Liver (tissue), 9 donors: Measurements from ENCODE around the gene PRH2. TPM values are rescaled to one million over a fixed set of nuclear protein-coding genes. Genes with fewer than 3 reads are reported as not detected.

Experiments
- DNase-seq: peaks from one replicate; pipeline ENCODE4 v3.0.0-alpha.2; 2017; ENCODE audit warnings: low spot score
- H3K27ac ChIP-seq, 2 donors: one replicate each; pipeline ENCODE4 v1.7.0; 2013; ENCODE audit warnings: inconsistent platforms in 2 of 2, low read length in 2 of 2, control low read depth in 1 of 2, low read depth in 1 of 2, mild to moderate bottlenecking in 1 of 2
- H3K27me3 ChIP-seq, 4 donors: one replicate each; pipeline versions ENCODE4 v1.6.1 to v1.7.0; 2013; ENCODE audit warnings: low read length in 3 of 4, inconsistent platforms in 1 of 4, mild to moderate bottlenecking in 1 of 4, moderate library complexity in 1 of 4; ENCODE audit not compliant: control insufficient read depth in 4 of 4, insufficient read depth in 4 of 4
- H3K36me3 ChIP-seq, 4 donors: one replicate each; pipeline versions ENCODE4 v1.6.1 to v1.7.0; 2013; ENCODE audit warnings: low read length in 3 of 4, mild to moderate bottlenecking in 3 of 4, low read depth in 1 of 4, moderate library complexity in 1 of 4; ENCODE audit not compliant: control insufficient read depth in 4 of 4, insufficient read depth in 3 of 4
- H3K4me1 ChIP-seq, 4 donors: one replicate each; pipeline versions ENCODE4 v1.6.1 to v1.7.0; 2013; ENCODE audit warnings: low read length in 3 of 4, mild to moderate bottlenecking in 3 of 4, moderate library complexity in 1 of 4; ENCODE audit not compliant: control insufficient read depth in 4 of 4, insufficient read depth in 4 of 4
- H3K4me3 ChIP-seq, 3 donors: one replicate each; pipeline versions ENCODE4 v1.6.1 to v1.7.0; 2013; ENCODE audit warnings: low read length in 3 of 3, control low read depth in 1 of 3, low read depth in 1 of 3, mild to moderate bottlenecking in 1 of 3
- H3K9ac ChIP-seq, 2 donors: one replicate each; pipeline ENCODE4 v1.7.0; 2013; ENCODE audit warnings: low read length in 2 of 2, mild to moderate bottlenecking in 2 of 2, moderate library complexity in 2 of 2, control low read depth in 1 of 2, low read depth in 1 of 2
- H3K9me3 ChIP-seq, 4 donors: one replicate each; pipeline versions ENCODE4 v1.6.1 to v1.7.0; 2013; ENCODE audit warnings: low read length in 3 of 4; ENCODE audit not compliant: control insufficient read depth in 4 of 4
- EGR1 ChIP-seq, 2 donors: IDR thresholded peaks; 2 replicates each; pipeline ENCODE4 v1.6.1; 2016 to 2018; ENCODE audit warnings: antibody characterized with exemption in 2 of 2, low read depth in 2 of 2
- FOXA1 ChIP-seq: IDR thresholded peaks from 2 replicates; pipeline ENCODE4 v1.6.1; 2016; ENCODE audit warnings: antibody characterized with exemption
- FOXA2 ChIP-seq: IDR thresholded peaks from 2 replicates; pipeline ENCODE4 v1.6.1; 2016; ENCODE audit warnings: antibody characterized with exemption
- GABPA ChIP-seq, 2 donors: IDR thresholded peaks in 1 of 2; conservative IDR thresholded peaks in 1 of 2; 2 replicates each; pipeline ENCODE4 v1.6.1; 2016; ENCODE audit warnings: antibody characterized with exemption in 2 of 2, mild to moderate bottlenecking in 1 of 2, moderate library complexity in 1 of 2
- HNF4A ChIP-seq, 2 donors: conservative IDR thresholded peaks; 2 replicates each; pipeline ENCODE4 v1.6.1; 2016; ENCODE audit warnings: antibody characterized with exemption in 2 of 2, mild to moderate bottlenecking in 2 of 2
- HNF4G ChIP-seq: IDR thresholded peaks from 2 replicates; pipeline ENCODE4 v1.6.1; 2016; ENCODE audit warnings: antibody characterized with exemption
- JUND ChIP-seq, 2 donors: IDR thresholded peaks; 2 replicates each; pipeline ENCODE4 v1.6.1; 2016; ENCODE audit warnings: antibody characterized with exemption in 2 of 2
- MAX ChIP-seq: IDR thresholded peaks from 2 replicates; pipeline ENCODE4 v1.6.1; 2016; ENCODE audit warnings: antibody characterized with exemption
- NR2F2 ChIP-seq: IDR thresholded peaks from 2 replicates; pipeline ENCODE4 v1.6.1; 2016; ENCODE audit warnings: antibody characterized with exemption
- RAD21 ChIP-seq, 2 donors: IDR thresholded peaks; 2 replicates each; pipeline ENCODE4 v1.6.1; 2016; ENCODE audit warnings: antibody characterized with exemption in 2 of 2, mild to moderate bottlenecking in 2 of 2
- RXRA ChIP-seq, 2 donors: IDR thresholded peaks; 2 replicates each; pipeline ENCODE4 v1.6.1; 2017 to 2018; ENCODE audit warnings: antibody characterized with exemption in 2 of 2, mild to moderate bottlenecking in 1 of 2
- SP1 ChIP-seq: IDR thresholded peaks from 2 replicates; pipeline ENCODE4 v1.6.1; 2018; ENCODE audit warnings: antibody characterized with exemption, mild to moderate bottlenecking
- TAF1 ChIP-seq: conservative IDR thresholded peaks from 2 replicates; pipeline ENCODE4 v1.6.1; 2016; ENCODE audit warnings: antibody characterized with exemption, mild to moderate bottlenecking
- YY1 ChIP-seq: IDR thresholded peaks from 2 replicates; pipeline ENCODE4 v1.6.1; 2016; ENCODE audit warnings: antibody characterized with exemption, mild to moderate bottlenecking
- ZBTB33 ChIP-seq: IDR thresholded peaks from 2 replicates; pipeline ENCODE4 v1.6.1; 2016; ENCODE audit warnings: antibody characterized with exemption
- polyA plus RNA-seq, 2 donors: library from polyadenylated mRNA; stranded (reverse) in 1 of 2; unstranded in 1 of 2; fragments of 200-250 nt in 1 of 2; fragments of >200 nt in 1 of 2; fragmentation: Nextera tagmentation in 1 of 2; extraction: Ambion mirVana in 1 of 2; gene quantifications; one replicate each; pipeline versions ENCODE4 v1.2.1 to v1.2.3, GENCODE V29; 2013 to 2015
- total RNA-seq, 2 donors: library from RNA; depleted of rRNA; stranded (reverse); fragments of >200 nt; gene quantifications; one replicate each; pipeline ENCODE4 v1.2.3, GENCODE V29; 2014
- TF ChIP-seq, protein P1 (sequence below): IDR thresholded peaks from 2 replicates; pipeline ENCODE4 v1.6.1; 2016; ENCODE audit warnings: antibody characterized with exemption
- TF ChIP-seq, protein P2 (sequence below): IDR thresholded peaks from 2 replicates; pipeline ENCODE4 v1.6.1; 2016; ENCODE audit warnings: antibody characterized with exemption, mild to moderate bottlenecking
- donor health status: healthy.
- donor health status: healthy.
- donor health status: healthy.
- donor health status: healthy.
- donor health status: healthy.

PRH2 gene
- total and polyA plus RNA-seq, 4 donors, result 0.23 to 0.42 (median 0.40) TPM; not detected in 1

DNA sequence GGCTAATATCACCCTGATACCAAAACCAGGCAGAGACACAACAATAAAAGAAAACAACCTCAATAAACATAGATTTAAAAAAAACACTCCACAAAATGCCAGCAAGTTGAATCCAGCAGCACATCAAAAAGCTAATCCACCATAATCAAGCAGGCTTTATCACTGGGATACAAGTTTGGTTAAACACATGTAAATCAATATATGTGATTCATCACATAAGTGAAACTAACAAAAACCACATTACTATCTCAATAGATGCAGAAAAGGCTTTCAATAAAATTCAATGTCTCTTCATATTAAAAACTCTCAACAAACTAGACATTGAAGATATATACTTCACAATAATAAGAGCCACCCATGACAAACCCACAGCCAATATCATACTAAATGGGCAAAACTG is 27.0 kb downstream of the PRH2 start:
- Histone ChIP-seq H3K27me3 (no peaks in the 10 kb centered on the region), H3K4me3 (no peak overlapping the region), H3K4me1 (no peaks in the 10 kb centered on the region), H3K27ac (no peak overlapping the region), H3K36me3 (no peaks in the 10 kb centered on the region), H3K9me3 (no peaks in the 10 kb centered on the region), H3K9ac (no peak overlapping the region)
- no peak for TF ChIP-seq YY1
- no peak for TF ChIP-seq FOXA2
- no peak for DNase-seq

DNA sequence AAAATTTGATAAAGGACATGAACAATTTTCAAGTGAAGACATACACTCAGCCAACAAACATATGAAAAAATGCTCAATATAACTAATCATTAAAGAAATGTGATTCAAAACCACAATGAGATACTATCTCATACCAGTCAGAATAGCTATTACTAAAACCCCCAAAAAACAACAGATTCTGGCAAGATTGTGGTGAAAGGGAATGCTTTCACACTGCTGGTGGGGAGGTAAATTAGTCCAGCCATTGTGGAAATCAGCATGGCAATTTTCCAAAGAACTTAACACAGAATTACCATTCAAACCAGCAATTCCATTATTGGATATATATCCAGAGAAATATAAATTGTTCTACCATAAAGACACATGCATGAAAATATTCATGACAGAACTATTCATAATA is 28.7 kb downstream of the PRH2 start:
- Histone ChIP-seq H3K36me3 (no peaks in the 10 kb centered on the region), H3K4me3 (no peak overlapping the region), H3K27ac (no peak overlapping the region), H3K9me3 (no peaks in the 10 kb centered on the region), H3K9ac (no peak overlapping the region), H3K4me1 (no peaks in the 10 kb centered on the region), H3K27me3 (no peaks in the 10 kb centered on the region)
- TF ChIP-seq, protein P1, sequence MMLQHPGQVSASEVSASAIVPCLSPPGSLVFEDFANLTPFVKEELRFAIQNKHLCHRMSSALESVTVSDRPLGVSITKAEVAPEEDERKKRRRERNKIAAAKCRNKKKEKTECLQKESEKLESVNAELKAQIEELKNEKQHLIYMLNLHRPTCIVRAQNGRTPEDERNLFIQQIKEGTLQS, result no peak
- TF ChIP-seq YY1 (no peak), MAX (no peak), TAF1 (no peak), EGR1 (IDR thresholded peaks at IDR 0.05; ENCODE audit: low read depth in 2 of 2) (no peak), SP1 (no peak), JUND (IDR thresholded peaks at IDR 0.05) (no peak), RXRA (IDR thresholded peaks at IDR 0.05) (no peak), ZBTB33 (no peak), RAD21 (IDR thresholded peaks at IDR 0.05) (no peak), FOXA2 (no peak), FOXA1 (no peak), NR2F2 (no peak), HNF4G (no peak), HNF4A (conservative IDR thresholded peaks at IDR 0.05) (no peak), GABPA (IDR thresholded peaks at IDR 0.05 in 1 of 2, conservative IDR thresholded peaks at IDR 0.05 in 1 of 2) (no peak)
- TF ChIP-seq, protein P2, sequence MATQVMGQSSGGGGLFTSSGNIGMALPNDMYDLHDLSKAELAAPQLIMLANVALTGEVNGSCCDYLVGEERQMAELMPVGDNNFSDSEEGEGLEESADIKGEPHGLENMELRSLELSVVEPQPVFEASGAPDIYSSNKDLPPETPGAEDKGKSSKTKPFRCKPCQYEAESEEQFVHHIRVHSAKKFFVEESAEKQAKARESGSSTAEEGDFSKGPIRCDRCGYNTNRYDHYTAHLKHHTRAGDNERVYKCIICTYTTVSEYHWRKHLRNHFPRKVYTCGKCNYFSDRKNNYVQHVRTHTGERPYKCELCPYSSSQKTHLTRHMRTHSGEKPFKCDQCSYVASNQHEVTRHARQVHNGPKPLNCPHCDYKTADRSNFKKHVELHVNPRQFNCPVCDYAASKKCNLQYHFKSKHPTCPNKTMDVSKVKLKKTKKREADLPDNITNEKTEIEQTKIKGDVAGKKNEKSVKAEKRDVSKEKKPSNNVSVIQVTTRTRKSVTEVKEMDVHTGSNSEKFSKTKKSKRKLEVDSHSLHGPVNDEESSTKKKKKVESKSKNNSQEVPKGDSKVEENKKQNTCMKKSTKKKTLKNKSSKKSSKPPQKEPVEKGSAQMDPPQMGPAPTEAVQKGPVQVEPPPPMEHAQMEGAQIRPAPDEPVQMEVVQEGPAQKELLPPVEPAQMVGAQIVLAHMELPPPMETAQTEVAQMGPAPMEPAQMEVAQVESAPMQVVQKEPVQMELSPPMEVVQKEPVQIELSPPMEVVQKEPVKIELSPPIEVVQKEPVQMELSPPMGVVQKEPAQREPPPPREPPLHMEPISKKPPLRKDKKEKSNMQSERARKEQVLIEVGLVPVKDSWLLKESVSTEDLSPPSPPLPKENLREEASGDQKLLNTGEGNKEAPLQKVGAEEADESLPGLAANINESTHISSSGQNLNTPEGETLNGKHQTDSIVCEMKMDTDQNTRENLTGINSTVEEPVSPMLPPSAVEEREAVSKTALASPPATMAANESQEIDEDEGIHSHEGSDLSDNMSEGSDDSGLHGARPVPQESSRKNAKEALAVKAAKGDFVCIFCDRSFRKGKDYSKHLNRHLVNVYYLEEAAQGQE, result no peak
- DNase-seq, result no peak
